Activated CD8-positive, alpha-beta memory T cell treated with anti-CD3 and anti-CD28 coated beads, Interleukin-2, amount 10 ng/mL, durations not matched to agents 7 days and 5 days (primary cell): ENCODE results near the gene CNNM4. TPM values are rescaled to one million over a fixed set of nuclear protein-coding genes. Genes with fewer than 3 reads are reported as not detected.

Source experiments
- ATAC-seq: fragments of 150-1000 bp; cut with Tn5 transposase; one replicate; pipeline ENCODE4 v1.10.0; 2021; ENCODE audit warnings: moderate library complexity
- CTCF ChIA-PET: fragments of 350-600 bp; sonication (Branson Sonifier 250); formaldehyde crosslinking; loops from one replicate; lab custom pipeline; 2021; ENCODE audit warnings: antibody characterized with exemption; lab: Charles Lee
- DNase-seq: peaks from one replicate; pipeline ENCODE4 v3.0.0-alpha.2; 2020
- H3K27ac Mint-ChIP-seq: one replicate; pipeline ENCODE4 v1.8.0; 2021; ENCODE audit warnings: mild to moderate bottlenecking, mixed read lengths
- H3K27me3 Mint-ChIP-seq: one replicate; pipeline ENCODE4 v1.8.0; 2021; ENCODE audit warnings: mixed read lengths
- H3K36me3 Mint-ChIP-seq: one replicate; pipeline ENCODE4 v1.8.0; 2021; ENCODE audit warnings: mild to moderate bottlenecking, mixed read lengths
- H3K4me1 Mint-ChIP-seq: one replicate; pipeline ENCODE4 v1.8.0; 2021; ENCODE audit warnings: mixed read lengths
- H3K4me3 Mint-ChIP-seq: one replicate; pipeline ENCODE4 v1.8.0; 2021; ENCODE audit warnings: mild to moderate bottlenecking, moderate library complexity, mixed read lengths
- H3K9me3 Mint-ChIP-seq: one replicate; pipeline ENCODE4 v1.8.0; 2022; ENCODE audit warnings: low read depth, mixed read lengths
- microRNA-seq: library from miRNA; unstranded; fragments of <30 nt; microRNA quantifications from one replicate; pipeline ENCODE4 v1.2.0, GENCODE V29; 2022
- total RNA-seq, 2 experiments: library from RNA; stranded (reverse); gene quantifications; one replicate each; pipeline ENCODE4 v1.2.3, GENCODE V29; 2021

CNNM4 gene
- total RNA-seq, 2 experiments from 2014 or later, result 7.6 to 7.9 TPM

GRCh38 chr2:96857667-96858372, 97.1 kb downstream of the CNNM4 start, which contains the start of gene ANKRD39:
Gene ANKRD39 (minus strand): TSS chr2:96858016. CDS start chr2:96857987, 29 bp downstream.
- Mint-ChIP-seq H3K36me3 (peaks cover 16% of the 10 kb centered on the region), H3K27ac (peak within 1 kb of the TSS; percentile 88), H3K27me3 (no peaks in the 10 kb centered on the region), H3K9me3 (no peaks in the 10 kb centered on the region), H3K4me3 (peak within 1 kb of the TSS; percentile 89), H3K4me1 (peaks cover 38% of the 10 kb centered on the region)
- ATAC-seq (peak; percentile 95), DNase-seq (peak; percentile 98)
- CTCF ChIA-PET, result interaction anchor here (0.6 to 4.0 kb wide), 48 partner anchors 9 to 320 kb away, joined by 3 to 178 read pairs (median 6); partner anchors contain the start of genes ANKRD23, ANKRD36, ARID5A and CNNM3

DNA sequence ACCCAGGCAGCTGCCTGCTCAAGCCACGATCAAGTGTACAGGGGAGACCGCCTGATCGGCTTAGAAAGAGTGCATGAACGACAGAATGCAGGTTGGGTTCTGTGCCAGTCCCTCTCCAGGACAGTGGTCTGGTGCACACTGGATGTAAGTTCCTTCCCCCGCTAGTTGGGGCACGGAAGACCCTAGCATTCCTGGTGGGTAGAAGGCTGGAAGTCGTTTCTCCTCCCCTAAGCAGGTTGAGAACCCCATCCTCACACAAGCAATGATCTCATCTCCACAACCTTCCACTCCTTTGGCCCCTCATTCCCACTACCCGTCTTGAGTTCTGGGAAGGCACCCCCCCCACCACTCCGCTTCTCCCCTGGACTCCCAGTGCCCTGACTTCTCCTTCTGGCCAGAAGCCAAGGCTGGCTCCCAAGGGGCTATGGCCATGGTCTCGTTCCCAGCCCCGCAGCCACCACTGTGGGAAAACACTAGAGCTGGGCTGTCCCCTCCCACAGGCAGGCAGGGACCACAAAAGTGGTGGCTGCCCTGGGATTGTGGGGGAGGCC, 98.5 kb downstream of the CNNM4 start:
- no peaks in the 10 kb centered on the region for H3K27me3 Mint-ChIP-seq
- DNase-seq (no peak), ATAC-seq (no peak)
- H3K4me1 Mint-ChIP-seq, result peaks cover 39% of the 10 kb centered on the region
- no peaks in the 10 kb centered on the region for H3K9me3 Mint-ChIP-seq
- peaks cover 5% of the 10 kb centered on the region for H3K36me3 Mint-ChIP-seq
- peak overlapping the region; percentile 89 for H3K4me3 Mint-ChIP-seq
- CTCF ChIA-PET, result interaction anchor here (1.8 to 4.0 kb wide), 8 partner anchors 43 to 254 kb away, joined by 17 to 178 read pairs (median 40); partner anchors contain the start of genes ANKRD36 and CNNM3
- no peak overlapping the region for H3K27ac Mint-ChIP-seq

- DNase-seq (no peak), ATAC-seq (no peak)
- CTCF ChIA-PET, result interaction anchor here (4.0 kb wide), 1 partner anchor 253 kb away, joined by 48 read pairs; the partner anchor contains the start of gene ANKRD36
- H3K27me3 Mint-ChIP-seq, result no peaks in the 10 kb centered on the region
- H3K27ac Mint-ChIP-seq, result no peak overlapping the region
- H3K4me1 Mint-ChIP-seq, result peaks cover 39% of the 10 kb centered on the region
- H3K36me3 Mint-ChIP-seq, result peaks cover 2% of the 10 kb centered on the region
- no peaks in the 10 kb centered on the region for H3K9me3 Mint-ChIP-seq
- no peak overlapping the region for H3K4me3 Mint-ChIP-seq
Observed at GRCh38 chr2:96859681-96860064, 99.0 kb downstream of the CNNM4 start.

DNA sequence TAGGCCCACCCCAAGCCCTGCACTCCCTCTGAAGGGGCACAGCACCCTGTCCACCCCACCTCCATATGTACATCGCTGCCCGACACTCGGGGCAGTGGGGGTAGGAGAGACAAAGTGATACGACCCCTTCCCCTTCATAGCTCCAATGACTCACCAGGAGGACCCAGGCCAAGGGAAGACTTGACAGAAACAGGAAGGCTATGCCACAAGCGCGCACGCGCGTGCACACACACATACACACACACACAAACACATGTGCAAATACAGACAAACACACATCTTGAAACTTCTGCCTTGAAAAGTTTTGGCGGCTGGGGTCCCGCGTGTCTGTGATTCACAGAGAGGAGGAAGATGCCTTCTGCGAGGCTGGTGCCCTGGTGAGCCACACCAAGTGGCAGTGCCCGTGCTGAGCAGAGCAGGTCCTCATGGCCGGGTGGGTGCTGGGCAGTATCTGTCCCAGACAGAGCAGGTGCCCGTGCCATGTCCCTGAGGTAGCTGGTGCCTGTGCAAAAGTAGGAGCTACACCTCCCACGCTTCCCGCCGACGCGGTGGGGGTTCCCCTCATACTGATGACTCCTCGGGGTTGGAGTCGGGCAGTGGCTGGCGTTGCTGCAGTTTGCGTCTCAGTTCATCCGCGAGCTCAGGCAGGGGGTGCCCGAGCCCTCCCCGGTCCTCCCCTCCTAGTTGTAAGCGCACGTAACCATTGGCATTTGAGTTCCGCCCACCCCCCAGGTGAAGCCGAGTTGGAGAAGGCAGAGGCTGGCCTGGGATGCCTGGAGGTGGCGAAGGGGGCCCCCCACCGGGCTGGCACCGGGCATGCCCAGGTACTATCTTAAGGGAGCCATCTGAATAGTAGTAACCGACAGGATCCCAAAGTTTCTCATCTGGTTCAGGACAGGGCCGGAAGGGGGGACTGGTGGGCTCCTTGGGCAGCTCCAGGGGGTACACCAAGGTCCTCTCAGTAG, 99.6 kb downstream of the CNNM4 start:
- Mint-ChIP-seq H3K27ac (no peak overlapping the region), H3K4me3 (no peak overlapping the region), H3K36me3 (peaks cover 2% of the 10 kb centered on the region), H3K9me3 (no peaks in the 10 kb centered on the region), H3K27me3 (no peaks in the 10 kb centered on the region), H3K4me1 (peaks cover 35% of the 10 kb centered on the region)
- ATAC-seq, result no peak
- CTCF ChIA-PET, result interaction anchor here (1.1 to 4.0 kb wide), 2 partner anchors 99 to 252 kb away, joined by 3 to 48 read pairs; partner anchors contain the start of gene ANKRD36
- DNase-seq, result no peak

GRCh38 chr2:96861074-96861473, 100.4 kb downstream of the CNNM4 start:
- Mint-ChIP-seq H3K4me3 (no peak overlapping the region), H3K27ac (no peak overlapping the region), H3K36me3 (peaks cover 2% of the 10 kb centered on the region), H3K27me3 (no peaks in the 10 kb centered on the region), H3K4me1 (peaks cover 33% of the 10 kb centered on the region), H3K9me3 (no peaks in the 10 kb centered on the region)
- DNase-seq, result no peak
- CTCF ChIA-PET, result interaction anchor here (1.1 to 3.7 kb wide), 2 partner anchors 90 to 98 kb away, joined by 3 to 13 read pairs; no protein-coding TSS in a partner anchor
- no peak for ATAC-seq

Small RNAs within 50 kb of the gene (microRNA-seq; reads per million reads assigned to microRNA genes)
- not detected for gene MIR3127

Other genes starting within 250 kb of the CNNM4 start
- 10 to 100 TPM; 57.9 to 70.5 TPM for gene ARID5A, start 224.2 kb upstream of the CNNM4 start, total RNA-seq
- gene KANSL3, start 122.6 kb upstream of the CNNM4 start, total RNA-seq, result 10 to 100 TPM; 74.6 to 84.0 TPM
- not detected for gene FER1L5, start 118.1 kb upstream of the CNNM4 start, total RNA-seq
- gene LMAN2L, start 20.8 kb upstream of the CNNM4 start, total RNA-seq, result 1 to 10 TPM; 7.3 to 7.5 TPM
- 10 to 100 TPM; 28.0 to 30.5 TPM for gene CNNM3, start 55.4 kb downstream of the CNNM4 start, total RNA-seq
- 10 to 100 TPM; 10.4 to 14.8 TPM for gene ANKRD23, start 83.1 kb downstream of the CNNM4 start, total RNA-seq
- gene ANKRD39, start 97.1 kb downstream of the CNNM4 start, total RNA-seq, result 10 to 100 TPM; 32.6 to 42.6 TPM
- 10 to 100 TPM in 1 of 2 experiments, 1 to 10 TPM in 1; 9.7 to 11.6 TPM for gene SEMA4C, start 109.2 kb downstream of the CNNM4 start, total RNA-seq
- not detected for gene FAM178B, start 225.7 kb downstream of the CNNM4 start, total RNA-seq